Left lung (tissue), 10 donors: ENCODE measurements around the gene TAS2R13. TPM values are rescaled to one million over a fixed set of nuclear protein-coding genes. Genes with fewer than 3 reads are reported as not detected.
A peak's percentile ranks its signal among the peaks of the same experiment; 100 is the strongest.

Source experiments
- ATAC-seq: fragments of 200-7000 bp; cut with Tn5 transposase; one replicate; pipeline ENCODE4 v1.9.1; 2020; ENCODE audit warnings: moderate library complexity
- DNase-seq, 4 donors: peaks; one replicate each; pipeline ENCODE4 v3.0.0-alpha.2; 2013 to 2020
- H3K27ac ChIP-seq, 2 donors: fragments of 200-600 bp; sonication (generic) in 1 of 2; one replicate each; pipeline versions ENCODE4 v1.5.0 to v1.8.0; 2020 to 2021
- H3K27me3 ChIP-seq, 2 donors: fragments of 200-600 bp; sonication (generic) in 1 of 2; one replicate each; pipeline versions ENCODE4 v1.5.0 to v1.8.0; 2020 to 2021
- H3K36me3 ChIP-seq, 2 donors: fragments of 200-600 bp; sonication (generic) in 1 of 2; one replicate each; pipeline versions ENCODE4 v1.5.0 to v1.8.0; 2020 to 2021
- H3K4me1 ChIP-seq, 2 donors: fragments of 200-600 bp; one replicate each; pipeline ENCODE4 v1.8.0; 2021
- H3K4me3 ChIP-seq, 2 donors: fragments of 200-600 bp; sonication (generic) in 1 of 2; one replicate each; pipeline versions ENCODE4 v1.5.0 to v1.8.0; 2020 to 2021; ENCODE audit warnings: mild to moderate bottlenecking in 1 of 2
- H3K9me3 ChIP-seq, 2 donors: fragments of 200-600 bp; sonication (generic) in 1 of 2; one replicate each; pipeline versions ENCODE4 v1.5.0 to v1.8.0; 2020 to 2021
- intact Hi-C, 2 donors: fragments of 100-400 bp; cut with DNase I; formaldehyde crosslinking; loops; one replicate each; pipeline versions ENCODE4 v1.11.2 to v1.14.2; 2022
- polyA plus RNA-seq, 6 donors: library from polyadenylated mRNA; unstranded; fragments of 120-200 nt; gene quantifications; one replicate each; pipeline ENCODE4 v1.2.1, GENCODE V29; 2013; ENCODE audit not compliant: insufficient read length in 6 of 6
- total RNA-seq, 2 donors: library from RNA; stranded (reverse); fragmentation: NEBNext Ultra II Directional; extraction: Animal tissue kit (Norgen Biotek cat#: 25700); gene quantifications; one replicate each; pipeline ENCODE4 v1.2.1, GENCODE V29; 2021
- TF ChIP-seq, protein P1 (sequence below), 2 donors: fragments of 200-600 bp; sonication (generic) in 1 of 2; IDR thresholded peaks; one replicate each; pipeline versions ENCODE4 v1.5.0 to v1.8.0; 2021; ENCODE audit warnings: antibody characterized with exemption in 2 of 2
- donor health status: DM: no; HTN: yes; CAD: no.
- donor health status: DM: no; HTN: no; CAD: no.

TAS2R13 gene
- total and polyA plus RNA-seq, 8 donors = 0.14 to 1.0 (median 0.42) TPM; not detected in 2

DNA sequence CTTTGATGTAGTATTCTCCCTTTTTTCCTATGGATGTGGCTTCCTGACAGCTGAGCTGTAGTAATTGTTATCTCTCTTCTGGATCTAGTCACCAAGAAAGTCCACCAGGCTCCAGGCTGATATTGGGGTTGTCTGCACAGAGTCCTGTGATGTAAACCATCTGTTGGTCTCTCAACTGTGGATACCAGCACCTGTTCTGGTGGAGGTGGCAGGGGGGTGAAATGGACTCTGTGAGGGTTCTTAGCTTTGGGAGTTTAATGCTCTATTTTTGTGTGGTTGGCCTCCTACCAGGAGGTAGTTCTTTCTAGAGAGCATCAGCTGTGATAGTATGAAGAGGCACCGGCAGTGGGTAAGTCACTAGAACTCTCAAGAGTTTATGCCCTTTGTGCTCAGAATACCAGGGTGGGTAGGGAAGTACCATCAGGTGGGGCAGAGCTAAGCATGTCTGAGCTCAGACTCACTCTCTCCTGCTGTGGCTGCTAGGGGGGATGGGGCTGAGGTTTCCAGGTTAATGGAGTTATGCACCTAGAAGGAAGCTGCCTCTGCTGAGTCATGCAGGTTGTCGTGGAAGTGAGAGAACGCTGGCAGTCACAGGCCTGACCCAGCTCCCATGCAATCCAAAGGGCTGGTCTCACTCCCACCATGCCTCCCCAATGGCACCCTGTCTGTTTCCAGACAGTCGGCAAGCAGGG, 32.7 kb upstream of the TAS2R13 start:
- H3K4me3 ChIP-seq = no peak overlapping the region
- DNase-seq = peak in 2 of 4 donors; percentile 14 to 32
- H3K27ac ChIP-seq = no peak overlapping the region
- TF ChIP-seq, protein P1, sequence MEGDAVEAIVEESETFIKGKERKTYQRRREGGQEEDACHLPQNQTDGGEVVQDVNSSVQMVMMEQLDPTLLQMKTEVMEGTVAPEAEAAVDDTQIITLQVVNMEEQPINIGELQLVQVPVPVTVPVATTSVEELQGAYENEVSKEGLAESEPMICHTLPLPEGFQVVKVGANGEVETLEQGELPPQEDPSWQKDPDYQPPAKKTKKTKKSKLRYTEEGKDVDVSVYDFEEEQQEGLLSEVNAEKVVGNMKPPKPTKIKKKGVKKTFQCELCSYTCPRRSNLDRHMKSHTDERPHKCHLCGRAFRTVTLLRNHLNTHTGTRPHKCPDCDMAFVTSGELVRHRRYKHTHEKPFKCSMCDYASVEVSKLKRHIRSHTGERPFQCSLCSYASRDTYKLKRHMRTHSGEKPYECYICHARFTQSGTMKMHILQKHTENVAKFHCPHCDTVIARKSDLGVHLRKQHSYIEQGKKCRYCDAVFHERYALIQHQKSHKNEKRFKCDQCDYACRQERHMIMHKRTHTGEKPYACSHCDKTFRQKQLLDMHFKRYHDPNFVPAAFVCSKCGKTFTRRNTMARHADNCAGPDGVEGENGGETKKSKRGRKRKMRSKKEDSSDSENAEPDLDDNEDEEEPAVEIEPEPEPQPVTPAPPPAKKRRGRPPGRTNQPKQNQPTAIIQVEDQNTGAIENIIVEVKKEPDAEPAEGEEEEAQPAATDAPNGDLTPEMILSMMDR (IDR thresholded peaks at IDR 0.05) = no peak
- peaks cover 0 to 3% of the 10 kb centered on the region in 2 donors for H3K9me3 ChIP-seq
- no peaks in the 10 kb centered on the region for H3K36me3 ChIP-seq
- intact Hi-C loops = no loop called here
- H3K4me1 ChIP-seq = no peaks in the 10 kb centered on the region
- peak; percentile 52 for ATAC-seq
- no peaks in the 10 kb centered on the region for H3K27me3 ChIP-seq

DNA sequence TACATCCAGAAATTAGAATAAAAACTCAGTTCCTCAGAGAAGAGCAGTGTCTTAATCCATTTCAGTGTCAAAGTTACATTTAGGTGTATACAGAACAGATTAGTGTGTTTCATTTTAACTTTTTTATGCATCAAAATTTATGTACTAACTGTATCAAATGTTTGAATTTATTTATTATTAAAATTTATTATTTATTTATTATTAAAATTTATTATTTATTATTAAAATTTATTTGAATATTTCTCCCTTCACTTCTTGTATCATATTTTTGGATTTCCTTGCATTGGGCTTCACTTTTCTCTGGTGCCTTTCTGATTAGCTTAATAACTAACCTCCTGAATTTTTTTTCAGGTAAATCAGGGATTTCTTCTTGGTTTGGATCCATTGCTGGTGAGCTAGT, 32.0 kb upstream of the TAS2R13 start:
- TF ChIP-seq, protein P1 (IDR thresholded peaks at IDR 0.05) = no peak
- DNase-seq = no peak
- ATAC-seq = no peak
- H3K4me3 ChIP-seq = no peak overlapping the region
- intact Hi-C loops = no loop called here
- H3K27me3 ChIP-seq = no peaks in the 10 kb centered on the region
- H3K27ac ChIP-seq = no peak overlapping the region
- peaks cover 0 to 1% of the 10 kb centered on the region in 2 donors for H3K9me3 ChIP-seq
- no peaks in the 10 kb centered on the region for H3K36me3 ChIP-seq
- H3K4me1 ChIP-seq = no peaks in the 10 kb centered on the region

DNA sequence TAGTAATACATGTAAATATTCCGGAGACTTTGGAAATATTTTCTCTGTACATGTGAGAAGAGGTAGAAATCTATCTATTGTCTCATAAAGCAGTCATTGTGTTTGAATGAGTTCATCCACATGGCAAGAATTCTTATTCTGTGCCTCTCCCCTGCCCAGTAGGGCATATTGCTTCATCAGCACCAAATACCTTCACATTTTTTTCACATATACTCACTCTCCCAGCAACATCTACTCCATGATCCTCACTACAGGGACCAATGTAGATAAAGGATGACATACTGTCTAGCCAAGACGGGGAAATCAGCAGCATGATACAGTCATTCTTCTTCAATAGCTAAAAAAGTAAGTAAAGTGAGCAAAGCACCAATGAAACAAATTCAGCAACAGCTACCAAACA, 31.0 kb upstream of the TAS2R13 start:
- Histone ChIP-seq H3K9me3 (peaks cover 0 to 1% of the 10 kb centered on the region in 2 donors), H3K27me3 (no peaks in the 10 kb centered on the region), H3K4me3 (no peak overlapping the region), H3K27ac (no peak overlapping the region), H3K36me3 (no peaks in the 10 kb centered on the region), H3K4me1 (no peaks in the 10 kb centered on the region)
- no peak for ATAC-seq
- TF ChIP-seq, protein P1 (IDR thresholded peaks at IDR 0.05) = no peak
- no peak for DNase-seq
- intact Hi-C loops = no loop called here

DNA sequence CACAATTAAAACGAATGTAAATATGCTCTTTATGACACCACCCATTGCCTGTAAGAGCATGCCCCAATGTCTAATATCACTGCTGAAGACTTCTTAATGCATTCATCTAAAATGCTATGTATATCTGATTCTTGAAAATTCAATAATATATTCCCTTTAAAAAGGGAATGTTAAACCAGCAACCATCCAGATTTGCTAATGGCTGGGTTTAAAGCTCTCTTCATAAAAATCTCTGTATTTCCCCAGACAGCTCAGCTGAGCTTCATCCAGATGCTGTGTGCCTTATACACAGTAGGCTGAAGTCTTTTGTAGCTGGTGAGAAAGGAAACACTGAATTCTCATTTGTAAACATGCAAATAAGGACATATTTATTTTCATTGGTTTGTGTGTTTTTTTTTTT, 29.8 kb upstream of the TAS2R13 start, which contains the start of gene TAS2R14:
Gene TAS2R14, minus strand, starts transcription at position 101 of the 400 bp plus-strand sequence. Its CDS starts 56 bp downstream, at position 45.
- Histone ChIP-seq H3K4me1 (no peaks in the 10 kb centered on the region), H3K9me3 (no peaks in the 10 kb centered on the region), H3K27ac (no peak within 1 kb of the TSS), H3K36me3 (no peaks in the 10 kb centered on the region), H3K4me3 (no peak within 1 kb of the TSS), H3K27me3 (no peaks in the 10 kb centered on the region)
- DNase-seq (no peak), ATAC-seq (no peak)
- intact Hi-C loops = no loop called here
- TF ChIP-seq, protein P1 (IDR thresholded peaks at IDR 0.05) = no peak

DNA sequence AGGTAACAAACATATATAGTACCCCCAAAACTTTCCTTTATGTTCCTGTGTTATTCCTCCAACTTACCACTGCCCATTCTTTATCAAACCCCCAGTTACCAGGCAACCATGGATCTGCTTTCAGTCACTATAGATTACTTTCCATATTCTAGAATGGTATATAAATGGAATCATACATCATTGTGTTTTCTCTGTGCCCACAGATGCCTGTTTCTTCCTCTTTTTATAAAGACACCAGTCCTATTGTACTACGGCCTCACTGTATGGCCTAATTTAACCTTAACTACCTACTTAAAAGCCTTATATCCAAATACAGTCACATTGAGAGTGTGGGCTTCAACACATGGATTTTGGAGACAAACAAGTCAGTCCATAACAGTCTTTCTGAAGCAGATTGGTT, 27.1 kb upstream of the TAS2R13 start:
- no peak overlapping the region for H3K27ac ChIP-seq
- no peaks in the 10 kb centered on the region for H3K27me3 ChIP-seq
- no peaks in the 10 kb centered on the region for H3K9me3 ChIP-seq
- no peaks in the 10 kb centered on the region for H3K4me1 ChIP-seq
- ATAC-seq = no peak
- intact Hi-C loops = no loop called here
- no peak for DNase-seq
- H3K4me3 ChIP-seq = no peak overlapping the region
- no peaks in the 10 kb centered on the region for H3K36me3 ChIP-seq
- TF ChIP-seq, protein P1 (IDR thresholded peaks at IDR 0.05) = no peak
